NCI-H2196 (cell line): ENCODE results near the gene NME4.
A peak's percentile ranks its signal among the peaks of the same experiment; 100 is the strongest.
"Not testable (repeated sequence)": the region's sequence is repeated elsewhere in the genome, so short reads cannot be mapped to it uniquely, and the experiment has no call there.

Source experiments
- DNase-seq: peaks from one replicate; lab custom pipeline; 2025; ENCODE audit not compliant: unreplicated experiment; lab: John Stamatoyannopoulos, UW

Gene NME4

GRCh38 chr16:397135-397661 lies at the start of gene NME4:
NME4 (plus strand) TSS chr16:397199; CDS start chr16:397223, 24 bp downstream.
- DNase-seq = peak; percentile 32

DNA sequence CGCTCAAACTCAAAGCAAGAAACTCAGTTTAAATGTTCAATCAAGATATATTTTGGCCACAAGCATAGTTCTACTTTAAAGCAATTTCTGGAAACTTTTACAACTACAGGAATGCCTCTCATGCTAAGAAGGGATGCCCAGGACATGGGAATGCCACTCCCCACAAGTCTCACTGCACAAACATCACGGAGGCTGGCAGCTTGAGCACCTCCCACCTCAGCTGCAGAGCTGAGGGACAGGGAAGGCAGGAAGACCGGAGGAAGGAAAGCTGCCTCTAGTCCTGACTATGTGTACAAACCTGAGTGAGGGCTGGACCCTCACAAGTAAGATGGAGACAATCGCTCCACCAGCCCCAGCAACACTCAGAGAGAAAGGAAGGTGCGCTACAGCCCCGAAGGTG lies 49.8 kb upstream of the NME4 start:
- DNase-seq = no peak

- DNase-seq = not testable (repeated sequence)
Observed at GRCh38 chr16:348495-348894, 48.5 kb upstream of the NME4 start.

DNA sequence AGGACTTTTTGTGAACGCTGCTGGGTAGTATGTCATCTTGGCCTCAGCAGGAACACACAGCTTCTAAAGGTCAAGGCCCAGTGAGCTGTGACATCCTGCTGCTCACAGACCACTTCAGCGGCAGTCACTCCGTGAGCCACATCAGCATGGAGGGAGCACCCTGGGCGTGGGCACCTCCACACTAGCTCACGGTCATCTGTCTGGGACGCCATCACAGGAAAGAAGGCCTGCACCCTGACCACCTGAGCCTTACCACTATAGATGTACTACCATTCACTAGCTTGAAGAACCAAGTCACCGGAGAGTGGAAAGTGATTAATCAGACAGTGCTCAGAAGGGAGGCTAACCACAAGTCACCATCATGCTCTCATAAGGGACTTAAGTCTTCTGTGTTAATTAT lies 47.8 kb upstream of the NME4 start:
- no peak for DNase-seq

DNA sequence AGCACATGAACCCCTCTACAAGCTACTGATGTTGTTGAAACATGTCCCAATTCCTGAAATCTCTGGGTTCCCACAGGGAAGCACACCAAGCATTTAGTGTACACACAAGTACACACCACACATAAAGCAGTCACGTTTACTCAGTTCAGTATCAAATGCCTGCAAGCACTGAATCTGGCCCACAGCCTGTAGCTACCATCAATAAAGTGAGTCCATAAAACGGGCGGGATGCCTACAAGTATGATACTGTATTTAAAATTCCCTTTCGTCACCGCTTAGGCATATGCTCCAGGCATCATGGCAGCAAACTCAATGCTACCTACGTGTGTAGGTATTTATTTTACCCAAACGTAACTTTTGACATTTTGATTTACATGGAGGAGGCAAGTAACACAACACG lies 46.8 kb upstream of the NME4 start:
- DNase-seq = no peak

DNA sequence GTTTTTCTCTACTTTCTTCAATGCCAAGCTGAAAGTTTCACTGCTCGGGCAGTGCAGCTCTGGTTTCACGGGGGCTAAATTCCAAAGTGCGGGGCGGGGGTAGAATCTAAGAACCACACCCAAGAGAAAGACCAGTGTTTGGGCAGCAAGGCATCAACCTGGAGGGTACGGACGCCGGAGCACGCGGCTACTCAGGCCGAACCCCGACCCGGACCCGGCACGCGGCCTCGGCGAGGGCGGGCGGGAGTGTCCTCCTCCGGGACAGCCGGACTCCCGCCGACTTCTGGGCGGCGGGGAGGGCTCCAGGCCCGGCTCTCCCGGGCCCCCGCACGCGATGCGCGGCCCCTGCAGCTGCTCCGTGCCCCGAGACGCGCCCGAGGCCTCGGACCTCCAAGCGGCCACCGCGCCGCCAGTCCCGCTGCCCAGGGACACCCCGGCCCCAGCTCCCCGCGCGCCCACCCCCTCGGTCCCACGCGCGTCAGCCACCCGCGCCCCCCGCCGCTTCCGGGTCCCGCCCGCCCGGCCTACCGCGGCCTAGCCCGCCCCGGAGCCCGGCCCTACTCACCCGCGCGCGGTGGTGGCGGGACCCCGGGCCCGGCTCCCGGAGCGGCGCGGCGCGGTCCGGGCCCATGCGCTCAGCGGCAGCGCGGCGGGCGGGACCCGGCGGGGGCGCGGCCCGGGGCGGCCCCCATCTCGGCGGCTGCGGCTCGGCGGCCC lies 45.0 kb upstream of the NME4 start:
- DNase-seq = no peak

- DNase-seq = peak; percentile 98
Observed at GRCh38 chr16:352547-353403, 44.2 kb upstream of the NME4 start, which contains the start of gene AXIN1. AXIN1 (minus strand) TSS chr16:352723; CDS start chr16:347025, 5,698 bp downstream.

DNA sequence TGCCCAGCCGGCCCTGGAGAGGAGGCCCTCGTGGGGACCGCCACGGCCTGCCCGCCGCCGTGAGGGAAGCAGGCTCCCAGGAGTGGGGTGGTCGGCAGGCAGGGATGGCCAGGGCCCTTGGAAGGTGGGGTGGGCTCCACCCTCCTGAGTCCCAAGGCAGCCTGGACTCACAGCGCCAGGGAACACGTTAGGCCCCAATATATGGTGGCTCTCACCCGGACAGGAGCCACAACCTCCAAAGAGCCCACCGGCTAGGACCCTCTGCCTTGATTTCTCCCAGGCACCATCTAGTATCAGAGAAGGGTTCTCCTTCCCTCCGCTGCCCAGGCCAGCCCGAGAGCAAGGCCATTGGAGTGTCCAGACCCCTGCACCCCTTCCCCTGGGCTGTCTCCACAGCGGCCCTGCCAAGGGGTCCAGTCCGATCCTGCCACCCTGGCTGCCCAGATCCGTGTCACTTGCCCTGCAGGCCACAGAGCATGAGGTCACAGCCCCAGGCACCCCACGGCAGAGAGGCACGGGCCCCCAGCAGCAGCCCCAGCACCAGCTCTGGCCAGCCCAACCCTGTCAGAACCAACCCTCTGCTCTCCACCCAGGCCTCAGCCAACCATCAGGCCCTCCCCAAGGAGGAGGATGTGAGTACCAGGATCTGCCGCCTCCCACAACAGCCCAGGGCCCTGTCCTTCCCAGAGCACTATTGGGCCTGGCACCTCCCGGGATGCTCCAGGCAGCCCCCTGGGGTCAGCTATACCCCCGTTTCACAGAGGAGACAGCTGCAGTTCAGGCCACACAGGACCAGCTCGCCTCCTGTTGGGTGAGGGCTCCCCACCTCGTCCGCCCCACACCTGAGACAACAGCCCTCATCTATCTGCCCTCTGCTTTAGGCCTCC lies 43.4 kb upstream of the NME4 start:
- DNase-seq = no peak

DNA sequence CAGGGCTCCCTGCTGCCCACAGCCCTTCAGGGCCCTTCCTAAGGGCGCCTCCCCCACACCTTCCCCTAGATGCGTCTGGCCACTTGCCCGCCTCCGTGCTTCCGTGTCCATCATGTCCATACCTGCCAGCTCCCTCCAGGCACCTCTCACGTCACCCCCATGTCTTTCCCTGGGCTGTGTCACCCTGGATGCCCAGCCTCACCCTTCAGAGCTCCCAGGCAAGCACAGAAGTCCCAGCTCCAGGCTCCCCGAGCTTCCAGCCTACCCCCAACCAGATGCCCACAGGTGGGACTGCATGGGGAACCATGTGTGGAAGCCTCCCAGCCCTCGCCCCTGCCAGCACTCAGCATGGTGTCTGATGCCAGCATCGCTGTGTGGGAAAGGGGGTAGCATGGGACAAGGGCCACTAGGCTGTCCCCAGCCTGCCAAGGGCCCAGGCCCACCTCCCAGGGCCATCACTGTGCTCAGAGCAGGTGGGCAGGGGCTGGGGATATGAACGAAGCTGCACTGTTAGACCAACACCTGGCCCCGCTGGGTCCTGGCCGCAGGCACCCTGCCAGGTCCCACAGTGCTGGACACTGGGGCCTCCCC lies 42.6 kb upstream of the NME4 start:
- no peak for DNase-seq

DNA sequence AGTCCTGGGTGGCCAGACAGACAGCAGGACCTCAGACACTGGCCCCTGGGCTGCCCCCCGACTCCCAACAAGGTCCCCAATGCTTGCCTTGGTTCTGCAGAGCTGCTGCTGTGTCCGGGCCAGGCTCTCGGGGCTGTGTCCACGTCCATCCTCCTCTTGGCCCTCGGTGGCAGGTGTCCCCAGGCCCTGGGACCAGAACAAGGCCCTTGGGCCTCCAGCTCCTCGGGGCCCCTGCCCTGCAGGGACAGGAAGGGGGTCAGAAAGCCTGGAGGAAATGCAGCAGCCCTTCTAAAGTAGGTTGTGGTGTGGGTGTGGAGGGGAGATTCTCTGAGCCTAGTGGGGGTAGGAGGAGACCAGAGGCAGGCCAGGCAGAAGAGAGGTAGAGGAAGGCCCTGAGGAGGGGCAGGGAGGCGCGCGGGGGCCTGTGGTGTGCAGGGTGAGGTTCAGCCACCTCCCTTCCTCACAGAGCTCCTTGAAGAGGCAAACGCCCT lies 42.0 kb upstream of the NME4 start:
- DNase-seq = no peak

GRCh38 chr16:356741-357140 lies 40.3 kb upstream of the NME4 start:
- no peak for DNase-seq

GRCh38 chr16:359067-359763 lies 37.8 kb upstream of the NME4 start:
- DNase-seq = no peak

DNA sequence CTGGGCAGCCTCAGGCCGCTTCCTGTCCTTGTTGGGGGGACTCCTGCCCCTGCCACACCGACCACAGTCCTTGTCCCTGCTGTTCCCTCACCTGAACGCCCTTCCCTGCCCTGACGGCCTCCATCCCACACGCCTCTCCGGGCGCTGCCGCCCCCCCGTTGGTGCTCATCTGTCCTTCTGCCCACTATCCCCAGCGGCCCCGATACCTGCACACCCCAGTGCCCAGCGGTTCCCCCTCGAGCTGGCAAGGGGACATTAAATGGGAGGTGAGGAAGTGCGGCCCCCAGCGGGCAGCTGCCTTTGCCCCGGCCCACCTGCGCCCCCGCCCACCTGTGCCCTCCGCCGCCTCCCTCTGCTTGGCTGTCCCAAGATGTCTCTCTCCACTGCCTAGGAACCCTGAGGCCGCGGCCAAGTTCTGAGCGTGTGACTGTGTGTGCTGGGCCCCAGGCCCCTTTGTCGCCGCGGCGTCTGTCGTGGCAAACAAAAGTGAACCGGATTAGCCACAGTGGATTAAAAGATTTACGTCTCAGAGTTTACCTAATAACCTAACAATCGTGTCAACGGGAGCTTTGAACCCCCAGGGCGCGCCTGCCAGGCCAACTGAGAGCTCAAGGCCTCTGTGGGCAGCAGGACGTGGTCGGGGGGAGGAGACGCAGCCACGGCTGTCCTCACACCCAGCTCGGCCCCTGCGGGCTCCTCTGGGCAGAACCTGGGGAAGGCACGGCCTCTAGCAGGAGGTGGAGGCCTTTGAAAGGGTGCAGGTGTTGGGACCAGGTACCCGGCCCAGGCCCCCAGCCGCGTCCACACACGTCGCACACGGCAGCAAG lies 36.9 kb upstream of the NME4 start:
- no peak for DNase-seq

DNA sequence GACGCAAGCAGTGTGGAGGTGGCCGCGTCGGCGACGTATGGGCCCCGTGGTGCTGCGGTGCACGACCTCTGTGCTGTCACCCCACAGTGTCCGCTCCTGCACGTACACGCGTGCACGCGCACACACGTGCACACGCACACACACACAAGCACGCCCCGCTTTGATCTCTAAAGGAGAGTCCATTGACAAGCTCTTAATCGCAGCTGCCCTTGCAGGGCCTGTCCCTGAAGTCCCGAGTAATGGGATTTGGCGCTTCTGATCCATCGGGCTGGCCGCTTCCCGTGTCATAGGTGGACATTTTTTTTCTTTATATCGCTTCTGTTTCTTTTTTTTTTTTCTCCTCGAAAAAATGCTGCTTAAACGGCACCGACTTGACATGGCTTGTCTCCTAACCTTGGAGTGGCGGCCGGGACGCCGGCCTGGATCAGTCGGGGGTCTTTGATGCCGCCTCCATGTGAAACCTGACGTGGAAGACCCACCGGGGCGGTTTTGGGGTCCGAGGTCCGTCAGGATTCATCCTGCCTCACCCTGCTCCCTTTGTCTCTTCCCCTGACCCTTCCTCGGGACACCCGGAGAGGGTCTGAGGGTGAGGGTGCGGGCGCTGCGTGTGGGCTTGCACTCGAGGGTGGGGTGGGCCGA lies 36.2 kb upstream of the NME4 start:
- DNase-seq = no peak

- no peak for DNase-seq
Observed at GRCh38 chr16:361341-361871, 35.6 kb upstream of the NME4 start.

- peak; percentile 85 for DNase-seq
Observed at GRCh38 chr16:361872-362701, 34.9 kb upstream of the NME4 start.

- DNase-seq = not testable (repeated sequence)
Observed at GRCh38 chr16:362702-362999, 34.3 kb upstream of the NME4 start.
